IMR-90 (cell line): ENCODE results near the gene ARHGAP18. TPM values are rescaled to one million over a fixed set of nuclear protein-coding genes. Genes with fewer than 3 reads are reported as not detected.

Source experiments
- ATAC-seq: fragments of 200-7000 bp; cut with Tn5 transposase; 2 replicates; pipeline ENCODE4 v1.9.1; 2020; ENCODE audit warnings: low read depth, mild to moderate bottlenecking, moderate library complexity
- BruUV-seq: library from RNA; stranded (reverse); fragments of 400-500 nt; replicated peaks from 2 replicates; lab custom pipeline; 2021; lab: Mats Ljungman, UMichigan
- CTCF ChIA-PET: fragments of 300-600 bp; formaldehyde crosslinking; extraction: SDS; loops from one replicate; lab custom pipeline; 2021; ENCODE audit warnings: antibody characterized with exemption; lab: Yijun Ruan, JAX
- POLR2A ChIA-PET: fragments of 300-600 bp; sonication (Branson Sonifier 250); formaldehyde crosslinking; loops from one replicate; lab custom pipeline; 2022; ENCODE audit warnings: antibody characterized with exemption; ENCODE audit not compliant: unreplicated experiment; lab: Charles Lee
- DNase-seq: peaks from one replicate; pipeline ENCODE4 v3.0.0; 2013
- H2AFZ ChIP-seq: replicated peaks from 2 replicates; pipeline ENCODE3; 2013; ENCODE audit warnings: low read length, mild to moderate bottlenecking; ENCODE audit not compliant: poor library complexity
- H2AK5ac ChIP-seq: 2 replicates; pipeline ENCODE4 v1.6.1; 2013; ENCODE audit warnings: low read depth, low read length, inconsistent platforms
- H2AK9ac ChIP-seq: replicated peaks from 2 replicates; pipeline ENCODE3; 2013; ENCODE audit warnings: mild to moderate bottlenecking, low read depth, low read length, moderate library complexity; ENCODE audit not compliant: poor library complexity
- H2BK120ac ChIP-seq: 2 replicates; pipeline ENCODE4 v1.6.1; 2013; ENCODE audit warnings: low read depth, low read length, inconsistent platforms
- H2BK15ac ChIP-seq: 3 replicates; pipeline ENCODE4 v1.6.1; 2013; ENCODE audit warnings: low read depth, low read length, inconsistent platforms
- H2BK20ac ChIP-seq: 2 replicates; pipeline ENCODE4 v1.6.1; 2013; ENCODE audit warnings: low read depth, mild to moderate bottlenecking, inconsistent platforms, low read length, moderate library complexity
- H2BK5ac ChIP-seq: 2 replicates; pipeline ENCODE4 v1.6.1; 2013; ENCODE audit warnings: mild to moderate bottlenecking, low read depth, low read length, inconsistent platforms; ENCODE audit not compliant: poor library complexity, severe bottlenecking
- H3K14ac ChIP-seq: replicated peaks from 2 replicates; pipeline ENCODE4 v1.6.1; 2013; ENCODE audit warnings: low read depth, low read length, inconsistent platforms
- H3K18ac ChIP-seq: 2 replicates; pipeline ENCODE4 v1.6.1; 2013; ENCODE audit warnings: low read depth, low read length, control low read depth
- H3K23ac ChIP-seq: 2 replicates; pipeline ENCODE4 v1.6.1; 2013; ENCODE audit warnings: low read depth, low read length, inconsistent platforms
- H3K27ac ChIP-seq: 2 replicates; pipeline ENCODE4 v1.5.1; 2013; ENCODE audit warnings: mild to moderate bottlenecking, control low read depth, low read length; ENCODE audit not compliant: insufficient read depth
- H3K27me3 ChIP-seq: 2 replicates; pipeline ENCODE4 v1.6.1; 2013; ENCODE audit warnings: low read length; ENCODE audit not compliant: control insufficient read depth, insufficient read depth
- H3K36me3 ChIP-seq: 2 replicates; pipeline ENCODE4 v1.6.1; 2013; ENCODE audit warnings: low read length, mixed read lengths; ENCODE audit not compliant: control insufficient read depth, insufficient read depth
- H3K4ac ChIP-seq: 2 replicates; pipeline ENCODE4 v1.6.1; 2013; ENCODE audit warnings: low read depth, low read length, inconsistent platforms
- H3K4me1 ChIP-seq: 2 replicates; pipeline ENCODE4 v1.6.1; 2013; ENCODE audit warnings: low read length, mixed read lengths; ENCODE audit not compliant: control insufficient read depth, insufficient read depth
- H3K4me2 ChIP-seq: 2 replicates; pipeline ENCODE4 v1.6.1; 2013; ENCODE audit warnings: low read depth, mild to moderate bottlenecking, control low read depth, low read length, moderate library complexity
- H3K4me3 ChIP-seq: 2 replicates; pipeline ENCODE4 v1.5.1; 2013; ENCODE audit warnings: low read depth, mild to moderate bottlenecking, control low read depth, low read length, moderate library complexity; ENCODE audit not compliant: insufficient read depth
- H3K56ac ChIP-seq: 2 replicates; pipeline ENCODE4 v1.6.1; 2013; ENCODE audit warnings: low read length, inconsistent platforms; ENCODE audit not compliant: insufficient read depth; ENCODE audit errors: extremely low read depth
- H3K79me1 ChIP-seq, 2 experiments: 2 replicates each; pipeline ENCODE4 v1.6.1; 2013; ENCODE audit warnings: low read length in 2 of 2, inconsistent platforms in 1 of 2, low read depth in 1 of 2
- H3K9ac ChIP-seq: 2 replicates; pipeline ENCODE4 v1.6.1; 2013; ENCODE audit warnings: low read depth, low read length, control low read depth
- H3K9me1 ChIP-seq: 2 replicates; pipeline ENCODE4 v1.6.1; 2013; ENCODE audit warnings: low read length, inconsistent platforms; ENCODE audit not compliant: insufficient read depth
- H3K9me3 ChIP-seq: 2 replicates; pipeline ENCODE4 v1.6.1; 2013; ENCODE audit warnings: low read length; ENCODE audit not compliant: control insufficient read depth, insufficient read depth
- H4K20me1 ChIP-seq: 2 replicates; pipeline ENCODE4 v1.6.1; 2013; ENCODE audit warnings: low read length, inconsistent platforms; ENCODE audit not compliant: insufficient read depth
- H4K5ac ChIP-seq: 2 replicates; pipeline ENCODE4 v1.6.1; 2013; ENCODE audit warnings: mild to moderate bottlenecking, low read depth, low read length, control low read depth
- H4K8ac ChIP-seq, 2 experiments: 2 replicates each; pipeline ENCODE4 v1.6.1; 2013; ENCODE audit warnings: low read depth in 2 of 2, low read length in 2 of 2, control low read depth in 1 of 2, inconsistent platforms in 1 of 2
- H4K91ac ChIP-seq: 2 replicates; pipeline ENCODE4 v1.6.1; 2013; ENCODE audit warnings: low read depth, low read length, inconsistent platforms; ENCODE audit not compliant: insufficient read depth
- BHLHE40 ChIP-seq: fragments of 150-350 bp; IDR thresholded peaks from 2 replicates; pipeline ENCODE4 v1.6.1; 2016; ENCODE audit warnings: mild to moderate bottlenecking, low read depth, low read length
- CHD1 ChIP-seq: IDR thresholded peaks from 2 replicates; pipeline ENCODE4 v1.6.1; 2012; ENCODE audit warnings: low read depth, low read length, improper control_type of control experiment
- ELK1 ChIP-seq: fragments of 150-350 bp; IDR thresholded peaks from 2 replicates; pipeline ENCODE4 v1.6.1; 2016; ENCODE audit warnings: low read depth, mild to moderate bottlenecking, low read length, moderate library complexity, borderline replicate concordance
- FOS ChIP-seq: fragments of 150-350 bp; IDR thresholded peaks from 2 replicates; pipeline ENCODE4 v1.6.1; 2016; ENCODE audit warnings: low read depth, low read length
- MAFK ChIP-seq: IDR thresholded peaks from 2 replicates; pipeline ENCODE4 v1.6.1; 2012; ENCODE audit warnings: low read depth, low read length, improper control_type of control experiment
- MAZ ChIP-seq: IDR thresholded peaks from 2 replicates; pipeline ENCODE4 v1.6.1; 2012; ENCODE audit warnings: low read depth, mild to moderate bottlenecking, low read length, improper control_type of control experiment, moderate library complexity, borderline replicate concordance
- MXI1 ChIP-seq: IDR thresholded peaks from 2 replicates; pipeline ENCODE4 v1.6.1; 2012; ENCODE audit warnings: low read depth, mild to moderate bottlenecking, low read length, moderate library complexity, borderline replicate concordance
- NFE2L2 ChIP-seq: fragments of 150-350 bp; IDR thresholded peaks from 2 replicates; pipeline ENCODE4 v1.6.1; 2016; ENCODE audit warnings: low read depth, mild to moderate bottlenecking, low read length
- POLR2A ChIP-seq: IDR thresholded peaks from 2 replicates; pipeline ENCODE4 v1.6.1; 2012; ENCODE audit warnings: mild to moderate bottlenecking, low read depth, low read length
- RAD21 ChIP-seq: IDR thresholded peaks from 2 replicates; pipeline ENCODE4 v1.6.1; 2012; ENCODE audit warnings: low read length, improper control_type of control experiment
- RCOR1 ChIP-seq: IDR thresholded peaks from 2 replicates; pipeline ENCODE4 v1.6.1; 2012; ENCODE audit warnings: mild to moderate bottlenecking, low read length, improper control_type of control experiment; ENCODE audit not compliant: insufficient replicate concordance
- RFX5 ChIP-seq: IDR thresholded peaks from 2 replicates; pipeline ENCODE4 v1.8.0; 2012; ENCODE audit warnings: low read depth, mild to moderate bottlenecking, low read length, moderate library complexity
- SMC3 ChIP-seq: fragments of 150-350 bp; IDR thresholded peaks from 2 replicates; pipeline ENCODE4 v1.6.1; 2016; ENCODE audit warnings: low read depth, mild to moderate bottlenecking, antibody characterized with exemption, low read length, moderate library complexity
- USF2 ChIP-seq: fragments of 150-350 bp; IDR thresholded peaks from 2 replicates; pipeline ENCODE4 v1.6.1; 2017; ENCODE audit warnings: mild to moderate bottlenecking, antibody characterized with exemption, low read length, low read depth
- dilution Hi-C: fragments of 300-500 bp; cut with HindIII; formaldehyde crosslinking; loops from one replicate; pipeline ENCODE4 v1.14.3; 2018; ENCODE audit warnings: low sequenced_read_pairs; ENCODE audit not compliant: unreplicated experiment
- in situ Hi-C: fragments of 300-500 bp; cut with MboI; formaldehyde crosslinking; loops from 3 replicates; pipeline ENCODE4 v1.14.3; 2019; ENCODE audit warnings: low sequenced_read_pairs, inconsistent platforms, mixed read lengths
- intact Hi-C: fragments of 100-400 bp; cut with micrococcal nuclease; formaldehyde crosslinking; loops from 2 replicates; pipeline ENCODE4 v1.10.0; 2022
- polyA plus RNA-seq, 3 experiments: library from polyadenylated mRNA; depleted of rRNA; stranded (reverse); fragments of >200 nt; gene quantifications; 2 replicates each; pipeline ENCODE4 v1.2.3, GENCODE V29; 2012; ENCODE audit warnings: low replicate concordance in 1 of 3
- total RNA-seq: library from RNA; depleted of rRNA; stranded (reverse); fragments of >200 nt; gene quantifications from 2 replicates; pipeline ENCODE4 v1.2.3, GENCODE V29; 2012

The ARHGAP18 gene
- total and polyA plus RNA-seq, 2 of the 4 experiments (the other 2 are of a cell fraction): 6.2 to 17.0 TPM

GRCh38 chr6:129617986-129618385, 92.0 kb downstream of the ARHGAP18 start:
- Histone ChIP-seq H4K8ac (no peak overlapping the region), H2AK9ac (no peak overlapping the region), H3K14ac (no peak overlapping the region), H2BK20ac (no peak overlapping the region), H4K5ac (no peak overlapping the region), H2AFZ (no peak overlapping the region), H2BK15ac (no peak overlapping the region), H3K27ac (no peak overlapping the region), H3K23ac (no peak overlapping the region), H3K4ac (no peak overlapping the region), H3K9me3 (no peaks in the 10 kb centered on the region), H3K79me1 (peaks cover 0 to 6% of the 10 kb centered on the region in 2 experiments; a peak in 2 of 4 replicates), H2AK5ac (no peak overlapping the region), H3K56ac (no peak overlapping the region), H2BK5ac (no peak overlapping the region), H4K20me1 (no peaks in the 10 kb centered on the region), H2BK120ac (no peak overlapping the region), H3K4me1 (0 out of 2 replicates have a peak, but pooled peaks cover 1% of the 10 kb centered on the region), H3K18ac (no peak overlapping the region), H3K4me2 (no peak overlapping the region), H3K9me1 (peaks cover 2% of the 10 kb centered on the region; the same call in 1 of the 2 replicates), H3K9ac (no peak overlapping the region), H3K4me3 (no peak overlapping the region), H3K36me3 (no peaks in the 10 kb centered on the region; the same call in 1 of the 2 replicates), H3K27me3 (no peaks in the 10 kb centered on the region), H4K91ac (no peak overlapping the region)
- ChIA-PET CTCF (no interaction called here), POLR2A (no interaction called here)
- dilution Hi-C loops: no loop called here
- in situ Hi-C loops: loop anchor here (10.0 kb wide), 1 partner anchor 127 kb away; no protein-coding TSS in a partner anchor
- DNase-seq (no peak), ATAC-seq (no peak)
- no TSS peak for BruUV-seq
- no peak for TF ChIP-seq MAZ
- no peak for TF ChIP-seq RCOR1
- TF ChIP-seq NFE2L2: no peak
- TF ChIP-seq POLR2A: no peak
- TF ChIP-seq USF2: no peak
- no peak for TF ChIP-seq ELK1
- TF ChIP-seq RAD21: no peak
- TF ChIP-seq MAFK: no peak
- no peak for TF ChIP-seq RFX5
- no peak for TF ChIP-seq BHLHE40
- TF ChIP-seq MXI1: no peak
- TF ChIP-seq SMC3: no peak
- TF ChIP-seq CHD1: no peak
- no peak for TF ChIP-seq FOS
- intact Hi-C loops: no loop called here
